CD14-positive monocyte (primary cell): ENCODE measurements around the gene WNT2. TPM values are rescaled to one million over a fixed set of nuclear protein-coding genes. Genes with fewer than 3 reads are reported as not detected.

ENCODE experiments used
- DNase-seq, 3 donors: peaks; one replicate each; pipeline ENCODE4 v3.0.0-alpha.2; 2011 to 2022
- H2AFZ ChIP-seq: 2 replicates; pipeline ENCODE4 v1.6.0; 2012; ENCODE audit warnings: mild to moderate bottlenecking, low read depth, low read length, inconsistent platforms; ENCODE audit not compliant: insufficient read depth, poor library complexity, severe bottlenecking
- H3K27ac ChIP-seq, 2 donors: 1 replicate in 1 of 2; 2 replicates in 1 of 2; pipeline ENCODE4 v1.5.1; 2012 to 2013; ENCODE audit warnings: low read length in 2 of 2, control low read depth in 1 of 2, inconsistent platforms in 1 of 2, low read depth in 1 of 2, mild to moderate bottlenecking in 1 of 2
- H3K27me3 ChIP-seq, 2 donors: one replicate each; pipeline versions ENCODE4 v1.6.0 to v1.6.1; 2011 to 2013; ENCODE audit warnings: low read length in 2 of 2; ENCODE audit not compliant: control insufficient read depth in 2 of 2, insufficient read depth in 2 of 2
- H3K36me3 ChIP-seq, 2 donors: replicated peaks in 1 of 2; 1 replicate in 1 of 2; 2 replicates in 1 of 2; pipeline versions ENCODE4 v1.5.1 to v1.6.1; 2012 to 2013; ENCODE audit warnings: low read length in 2 of 2, control low read depth in 1 of 2, inconsistent platforms in 1 of 2, mild to moderate bottlenecking in 1 of 2; ENCODE audit not compliant: insufficient read depth in 2 of 2, control insufficient read depth in 1 of 2
- H3K4me1 ChIP-seq, 2 donors: 1 replicate in 1 of 2; 2 replicates in 1 of 2; pipeline versions ENCODE4 v1.5.1 to v1.6.1; 2012 to 2013; ENCODE audit warnings: low read length in 2 of 2, control low read depth in 1 of 2, inconsistent platforms in 1 of 2, mild to moderate bottlenecking in 1 of 2, moderate library complexity in 1 of 2; ENCODE audit not compliant: insufficient read depth in 2 of 2, control insufficient read depth in 1 of 2
- H3K4me2 ChIP-seq: replicated peaks from 2 replicates; pipeline ENCODE3; 2012; ENCODE audit warnings: low read length, moderate library complexity, mild to moderate bottlenecking; ENCODE audit not compliant: poor library complexity, severe bottlenecking; ENCODE audit errors: extremely low read depth
- H3K4me3 ChIP-seq, 3 experiments: fragments of 200-600 bp in 1 of 3; sonication (generic) in 1 of 3; replicated peaks in 1 of 3; 1 replicate in 2 of 3; 2 replicates in 1 of 3; pipeline ENCODE4 v1.5.1; 2011 to 2013; ENCODE audit warnings: low read length in 3 of 3, mild to moderate bottlenecking in 3 of 3, control low read depth in 2 of 3, low read depth in 2 of 3, inconsistent platforms in 1 of 3, moderate library complexity in 1 of 3
- H3K79me2 ChIP-seq: 2 replicates; pipeline ENCODE4 v1.6.0; 2012; ENCODE audit warnings: mild to moderate bottlenecking, control low read depth, inconsistent platforms, low read length, moderate library complexity; ENCODE audit not compliant: insufficient read depth
- H3K9ac ChIP-seq: 2 replicates; pipeline ENCODE4 v1.6.0; 2017; ENCODE audit warnings: low read length, mild to moderate bottlenecking; ENCODE audit not compliant: insufficient read depth, poor library complexity, severe bottlenecking
- H3K9me3 ChIP-seq, 2 donors: replicated peaks in 1 of 2; 1 replicate in 1 of 2; 2 replicates in 1 of 2; pipeline versions ENCODE4 v1.5.1 to v1.6.1; 2012 to 2013; ENCODE audit warnings: low read length in 2 of 2, control low read depth in 1 of 2; ENCODE audit not compliant: control insufficient read depth in 1 of 2, insufficient read depth in 1 of 2
- H4K20me1 ChIP-seq: 2 replicates; pipeline ENCODE4 v1.6.0; 2012; ENCODE audit warnings: mild to moderate bottlenecking, low read length, control low read depth, moderate library complexity; ENCODE audit not compliant: insufficient read depth
- H3K27ac Mint-ChIP-seq, 7 donors: one replicate each; pipeline ENCODE4 v1.8.0; 2020; ENCODE audit warnings: mild to moderate bottlenecking in 7 of 7, mixed read lengths in 7 of 7, moderate library complexity in 6 of 7, inconsistent platforms in 2 of 7
- H3K27me3 Mint-ChIP-seq, 3 donors: one replicate each; pipeline ENCODE4 v1.8.0; 2021 to 2022; ENCODE audit warnings: low read depth in 3 of 3, mild to moderate bottlenecking in 3 of 3, mixed read lengths in 3 of 3, moderate library complexity in 3 of 3, inconsistent platforms in 1 of 3
- H3K36me3 Mint-ChIP-seq, 2 donors: one replicate each; pipeline ENCODE4 v1.8.0; 2020; ENCODE audit warnings: mixed read lengths in 2 of 2, inconsistent platforms in 1 of 2, mild to moderate bottlenecking in 1 of 2
- H3K4me1 Mint-ChIP-seq: one replicate; pipeline ENCODE4 v1.8.0; 2020; ENCODE audit warnings: mild to moderate bottlenecking, mixed read lengths
- H3K4me3 Mint-ChIP-seq, 2 donors: one replicate each; pipeline ENCODE4 v1.8.0; 2020; ENCODE audit warnings: mild to moderate bottlenecking in 2 of 2, mixed read lengths in 2 of 2, moderate library complexity in 1 of 2
- H3K9me3 Mint-ChIP-seq, 7 donors: one replicate each; pipeline ENCODE4 v1.8.0; 2020 to 2022; ENCODE audit warnings: mixed read lengths in 7 of 7, mild to moderate bottlenecking in 6 of 7, moderate library complexity in 6 of 7, inconsistent platforms in 2 of 7
- CTCF ChIP-seq: fragments of 200-600 bp; IDR thresholded peaks from one replicate; pipeline ENCODE4 v1.8.0; 2022; ENCODE audit warnings: antibody characterized with exemption, mild to moderate bottlenecking
- WGBS: methylation state at CpG from one replicate; pipeline ENCODE4 v1.1.5; 2013; ENCODE audit warnings: missing lambda C conversion rate; ENCODE audit not compliant: insufficient coverage; 5-methylcytosine and 5-hydroxymethylcytosine counted together
- intact Hi-C, 2 donors: fragments of 100-400 bp; cut with micrococcal nuclease; formaldehyde crosslinking; loops; one replicate each; pipeline versions ENCODE4 v1.15.0 to v1.15.1; 2023
- polyA plus RNA-seq, 3 donors: library from polyadenylated mRNA; depleted of rRNA in 1 of 3; unstranded in 2 of 3; stranded (reverse) in 1 of 3; fragments of 300-500 nt in 2 of 3; fragments of >200 nt in 1 of 3; fragmentation: Illumina TruSeq in 2 of 3; gene quantifications; 1 replicate in 2 of 3; 2 replicates in 1 of 3; pipeline ENCODE4 v1.2.3, GENCODE V29; 2012 to 2021

WNT2 gene
- polyA plus RNA-seq, 3 donors, result not detected

- intact Hi-C loops, result no loop called here
- WGBS, result 91% methylated on average over 9 of the region's 10 CpGs
- Histone ChIP-seq H3K27ac (no peak overlapping the region), H3K4me2 (no peak overlapping the region), H3K4me1 (no peaks in the 10 kb centered on the region), H4K20me1 (no peaks in the 10 kb centered on the region), H2AFZ (no peak overlapping the region), H3K79me2 (no peaks in the 10 kb centered on the region), H3K36me3 (no peaks in the 10 kb centered on the region), H3K9ac (no peak overlapping the region), H3K4me3 (no peak overlapping the region), H3K27me3 (peaks cover 42 to 62% of the 10 kb centered on the region in 2 donors), H3K9me3 (peaks cover 3 to 15% of the 10 kb centered on the region in 2 donors)
- H3K9me3 Mint-ChIP-seq, result peaks cover 0 to 13% (median 3%) of the 10 kb centered on the region in 7 donors
- H3K36me3 Mint-ChIP-seq, result peaks cover 0 to 2% of the 10 kb centered on the region in 2 donors
- no peak for DNase-seq
- H3K4me3 Mint-ChIP-seq, result peak overlapping the region in 1 of 2 donors; percentile 9
- H3K27me3 Mint-ChIP-seq, result peaks cover 44 to 62% (median 56%) of the 10 kb centered on the region in 3 donors
- H3K4me1 Mint-ChIP-seq, result peaks cover 2% of the 10 kb centered on the region
- H3K27ac Mint-ChIP-seq, result no peak overlapping the region
- no peak for TF ChIP-seq CTCF
Observed at GRCh38 chr7:117320523-117320922, 2.3 kb downstream of the WNT2 start.

DNA sequence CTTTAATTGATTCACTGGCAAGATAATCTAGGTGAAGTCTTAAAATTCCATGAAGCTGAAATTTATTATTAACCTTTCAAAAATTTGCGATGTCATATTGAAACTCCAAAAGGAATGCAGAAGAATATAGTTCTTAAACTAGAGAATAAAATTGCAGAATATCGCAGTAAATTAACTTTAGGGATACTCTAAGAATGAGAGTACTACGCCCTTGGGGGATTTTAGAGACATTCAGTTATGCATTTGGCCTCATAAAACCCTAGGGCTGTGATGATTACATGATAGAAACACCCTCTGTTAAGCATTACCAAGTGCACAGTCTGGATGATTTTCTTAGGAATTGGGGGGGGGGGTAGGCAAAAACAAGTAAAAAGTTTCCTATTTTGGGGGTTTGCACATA is 3.7 kb downstream of the WNT2 start:
- no peak overlapping the region for H2AFZ ChIP-seq
- TF ChIP-seq CTCF, result no peak
- H3K4me1 Mint-ChIP-seq, result peaks cover 2% of the 10 kb centered on the region
- intact Hi-C loops, result no loop called here
- DNase-seq, result no peak
- H3K27me3 ChIP-seq, result peaks cover 29 to 49% of the 10 kb centered on the region in 2 donors
- H3K9ac ChIP-seq, result no peak overlapping the region
- no peaks in the 10 kb centered on the region for H4K20me1 ChIP-seq
- no peak overlapping the region for H3K4me2 ChIP-seq
- H3K4me3 Mint-ChIP-seq, result no peak overlapping the region
- H3K9me3 ChIP-seq, result peaks cover 3 to 9% of the 10 kb centered on the region in 2 donors
- peaks cover 32 to 48% (median 44%) of the 10 kb centered on the region in 3 donors for H3K27me3 Mint-ChIP-seq
- no peaks in the 10 kb centered on the region for H3K4me1 ChIP-seq
- no peak overlapping the region for H3K27ac ChIP-seq
- H3K36me3 ChIP-seq, result no peaks in the 10 kb centered on the region
- H3K4me3 ChIP-seq, result no peak overlapping the region
- peaks cover 0 to 8% (median 3%) of the 10 kb centered on the region in 7 donors for H3K9me3 Mint-ChIP-seq
- no CpG with 5 or more reads among the region's 3 CpGs for WGBS
- H3K79me2 ChIP-seq, result no peaks in the 10 kb centered on the region
- no peak overlapping the region for H3K27ac Mint-ChIP-seq
- H3K36me3 Mint-ChIP-seq, result peaks cover 0 to 2% of the 10 kb centered on the region in 2 donors
